ENCODE measurements around the gene FBXL4.

Gene FBXL4

DNA sequence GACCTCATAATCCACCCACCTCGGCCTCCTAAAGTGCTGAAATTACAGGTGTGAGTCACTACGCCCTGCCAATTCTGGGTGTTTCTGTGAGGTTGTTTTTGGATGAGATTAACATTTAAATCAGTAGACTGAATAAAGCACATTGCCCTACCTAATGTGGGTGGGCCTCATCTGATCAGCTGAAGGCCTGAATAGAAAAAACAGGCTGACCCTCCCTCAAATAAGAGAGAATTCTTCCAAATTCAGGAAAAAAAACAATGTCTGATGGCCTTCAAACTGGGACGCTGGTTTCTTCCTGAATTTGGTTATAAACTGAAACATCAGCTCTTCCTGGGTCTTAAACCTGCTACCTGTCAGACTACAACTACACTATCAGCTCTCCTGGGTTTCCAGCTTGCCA, 62.4 kb downstream of the FBXL4 start:
- no peaks in the 10 kb centered on the region for H3K4me1 ChIP-seq (ENCODE audit: insufficient read depth, poor library complexity, severe bottlenecking)
- TF ChIP-seq, protein P1, sequence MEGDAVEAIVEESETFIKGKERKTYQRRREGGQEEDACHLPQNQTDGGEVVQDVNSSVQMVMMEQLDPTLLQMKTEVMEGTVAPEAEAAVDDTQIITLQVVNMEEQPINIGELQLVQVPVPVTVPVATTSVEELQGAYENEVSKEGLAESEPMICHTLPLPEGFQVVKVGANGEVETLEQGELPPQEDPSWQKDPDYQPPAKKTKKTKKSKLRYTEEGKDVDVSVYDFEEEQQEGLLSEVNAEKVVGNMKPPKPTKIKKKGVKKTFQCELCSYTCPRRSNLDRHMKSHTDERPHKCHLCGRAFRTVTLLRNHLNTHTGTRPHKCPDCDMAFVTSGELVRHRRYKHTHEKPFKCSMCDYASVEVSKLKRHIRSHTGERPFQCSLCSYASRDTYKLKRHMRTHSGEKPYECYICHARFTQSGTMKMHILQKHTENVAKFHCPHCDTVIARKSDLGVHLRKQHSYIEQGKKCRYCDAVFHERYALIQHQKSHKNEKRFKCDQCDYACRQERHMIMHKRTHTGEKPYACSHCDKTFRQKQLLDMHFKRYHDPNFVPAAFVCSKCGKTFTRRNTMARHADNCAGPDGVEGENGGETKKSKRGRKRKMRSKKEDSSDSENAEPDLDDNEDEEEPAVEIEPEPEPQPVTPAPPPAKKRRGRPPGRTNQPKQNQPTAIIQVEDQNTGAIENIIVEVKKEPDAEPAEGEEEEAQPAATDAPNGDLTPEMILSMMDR (IDR thresholded peaks at IDR 0.05; ENCODE audit: poor library complexity, severe bottlenecking), result no peak
- H3K4me3 ChIP-seq (ENCODE audit: severe bottlenecking), result no peak overlapping the region
- H3K27me3 ChIP-seq (ENCODE audit: insufficient read depth, poor library complexity, severe bottlenecking), result no peaks in the 10 kb centered on the region
- DNase-seq (ENCODE audit: low spot score) (no peak), ATAC-seq (ENCODE audit: low read depth) (no peak)
- H3K9me3 ChIP-seq (ENCODE audit: severe bottlenecking), result no peaks in the 10 kb centered on the region
- H3K27ac ChIP-seq (ENCODE audit: poor library complexity, severe bottlenecking), result no peak overlapping the region
- 0 out of 2 replicates have a peak, but pooled peaks cover under 1% of the 10 kb centered on the region for H3K36me3 ChIP-seq (ENCODE audit: low read depth)

DNA sequence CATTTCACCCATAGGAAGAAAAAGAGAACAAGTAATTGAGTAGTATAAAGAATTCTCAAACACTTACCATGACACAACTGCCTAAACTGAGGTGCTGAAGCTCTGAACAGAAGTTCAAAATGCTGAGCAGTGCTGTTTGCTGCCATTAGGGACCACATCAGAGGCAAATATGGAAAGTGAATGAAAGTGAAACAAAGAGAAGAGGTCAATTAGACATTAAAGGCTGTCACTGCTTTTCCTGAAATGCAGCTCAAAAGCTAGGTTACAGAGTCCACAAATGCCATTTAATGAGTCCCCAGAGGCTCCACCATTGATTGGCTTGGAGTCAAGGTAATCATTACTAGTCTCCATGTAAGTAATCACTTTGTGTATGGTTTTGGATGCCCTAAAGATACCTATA, 67.3 kb downstream of the FBXL4 start:
- no peaks in the 10 kb centered on the region for H3K27me3 ChIP-seq (ENCODE audit: insufficient read depth, poor library complexity, severe bottlenecking)
- ATAC-seq (ENCODE audit: low read depth) (no peak), DNase-seq (ENCODE audit: low spot score) (no peak)
- peaks cover 4% of the 10 kb centered on the region; the same call in 1 of the 2 replicates for H3K36me3 ChIP-seq (ENCODE audit: low read depth)
- TF ChIP-seq, protein P1 (IDR thresholded peaks at IDR 0.05; ENCODE audit: poor library complexity, severe bottlenecking), result no peak
- no peak overlapping the region for H3K27ac ChIP-seq (ENCODE audit: poor library complexity, severe bottlenecking)
- no peak overlapping the region for H3K4me3 ChIP-seq (ENCODE audit: severe bottlenecking)
- H3K4me1 ChIP-seq (ENCODE audit: insufficient read depth, poor library complexity, severe bottlenecking), result no peaks in the 10 kb centered on the region
- no peaks in the 10 kb centered on the region for H3K9me3 ChIP-seq (ENCODE audit: severe bottlenecking)

DNA sequence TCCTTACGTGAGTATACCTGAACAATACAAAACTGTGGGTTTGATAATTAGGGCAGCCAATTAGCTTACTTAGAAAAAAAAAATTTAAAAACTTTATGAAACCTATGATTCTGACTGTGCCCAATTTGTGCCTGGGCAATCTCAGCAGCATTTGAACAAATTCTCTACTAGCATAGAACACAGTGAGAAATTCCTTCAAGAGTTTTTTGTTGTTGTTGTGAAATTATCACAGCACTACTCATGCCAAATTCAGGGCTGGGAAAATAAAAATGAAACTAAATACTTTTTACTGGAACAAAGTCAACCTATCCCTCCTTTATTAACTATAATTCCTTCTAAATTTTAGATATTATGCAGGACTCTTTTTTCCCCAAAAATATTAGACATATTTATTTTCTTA, 70.5 kb downstream of the FBXL4 start:
- Histone ChIP-seq H3K27me3 (ENCODE audit: insufficient read depth, poor library complexity, severe bottlenecking) (no peaks in the 10 kb centered on the region), H3K36me3 (ENCODE audit: low read depth) (peaks cover 4% of the 10 kb centered on the region; the same call in 1 of the 2 replicates), H3K4me3 (ENCODE audit: severe bottlenecking) (no peak overlapping the region), H3K27ac (ENCODE audit: poor library complexity, severe bottlenecking) (no peak overlapping the region), H3K4me1 (ENCODE audit: insufficient read depth, poor library complexity, severe bottlenecking) (no peaks in the 10 kb centered on the region), H3K9me3 (ENCODE audit: severe bottlenecking) (no peaks in the 10 kb centered on the region)
- TF ChIP-seq, protein P1 (IDR thresholded peaks at IDR 0.05; ENCODE audit: poor library complexity, severe bottlenecking), result no peak
- DNase-seq (ENCODE audit: low spot score) (no peak), ATAC-seq (ENCODE audit: low read depth) (no peak)

DNA sequence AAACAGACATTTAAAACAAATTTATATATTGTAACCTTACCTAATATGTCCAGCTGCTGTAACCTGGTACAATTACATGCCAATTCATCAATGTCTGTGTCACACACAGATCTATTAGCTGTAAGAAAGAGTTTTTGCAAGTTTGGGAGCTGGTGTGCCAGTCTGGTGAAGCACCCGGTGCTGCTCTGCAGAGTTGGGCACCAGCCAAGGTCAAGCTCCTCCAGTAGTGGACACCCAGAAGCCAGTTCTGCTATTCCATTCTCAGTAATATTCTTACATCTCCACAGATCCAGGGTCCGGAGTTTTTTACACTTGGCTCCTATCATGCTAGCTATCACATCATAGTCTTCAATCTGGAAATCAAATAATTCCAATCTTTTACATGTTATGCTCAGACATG, 72.4 kb downstream of the FBXL4 start:
- ATAC-seq (ENCODE audit: low read depth) (no peak), DNase-seq (ENCODE audit: low spot score) (no peak)
- H3K9me3 ChIP-seq (ENCODE audit: severe bottlenecking), result no peaks in the 10 kb centered on the region
- TF ChIP-seq, protein P1 (IDR thresholded peaks at IDR 0.05; ENCODE audit: poor library complexity, severe bottlenecking), result no peak
- no peak overlapping the region for H3K4me3 ChIP-seq (ENCODE audit: severe bottlenecking)
- no peaks in the 10 kb centered on the region for H3K27me3 ChIP-seq (ENCODE audit: insufficient read depth, poor library complexity, severe bottlenecking)
- peaks cover 11% of the 10 kb centered on the region for H3K4me1 ChIP-seq (ENCODE audit: insufficient read depth, poor library complexity, severe bottlenecking)
- peaks cover 3% of the 10 kb centered on the region; the same call in 1 of the 2 replicates for H3K36me3 ChIP-seq (ENCODE audit: low read depth)
- H3K27ac ChIP-seq (ENCODE audit: poor library complexity, severe bottlenecking), result no peak overlapping the region

DNA sequence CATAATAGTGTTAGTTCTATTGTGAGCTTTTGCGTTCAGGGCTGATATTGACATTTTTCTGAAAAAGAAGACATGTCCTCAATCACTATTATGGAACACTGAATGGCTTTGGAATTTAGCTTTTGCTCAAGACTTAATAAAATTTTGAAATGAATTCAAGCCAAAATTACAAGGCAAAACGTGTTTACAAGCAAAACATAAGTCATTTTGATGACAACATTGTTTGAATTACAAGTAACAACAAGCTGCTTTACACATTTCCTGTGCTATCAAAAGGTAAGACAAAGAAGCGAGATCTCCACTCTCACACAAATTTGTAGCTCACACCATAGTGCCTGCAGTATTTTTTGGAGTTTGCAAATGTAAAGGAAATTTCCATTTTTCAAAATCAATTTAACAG, 75.9 kb downstream of the FBXL4 start:
- peaks cover 11% of the 10 kb centered on the region for H3K4me1 ChIP-seq (ENCODE audit: insufficient read depth, poor library complexity, severe bottlenecking)
- no peaks in the 10 kb centered on the region for H3K9me3 ChIP-seq (ENCODE audit: severe bottlenecking)
- no peaks in the 10 kb centered on the region for H3K27me3 ChIP-seq (ENCODE audit: insufficient read depth, poor library complexity, severe bottlenecking)
- H3K36me3 ChIP-seq (ENCODE audit: low read depth), result no peaks in the 10 kb centered on the region
- no peak overlapping the region for H3K27ac ChIP-seq (ENCODE audit: poor library complexity, severe bottlenecking)
- H3K4me3 ChIP-seq (ENCODE audit: severe bottlenecking), result no peak overlapping the region
- ATAC-seq (ENCODE audit: low read depth) (no peak), DNase-seq (ENCODE audit: low spot score) (no peak)
- TF ChIP-seq, protein P1 (IDR thresholded peaks at IDR 0.05; ENCODE audit: poor library complexity, severe bottlenecking), result no peak

Measured in RWPE2 (cell line).